OCI-LY1 (cell line): ENCODE measurements around the gene ASCC2.
A peak's percentile ranks its signal among the peaks of the same experiment; 100 is the strongest.

Experiments
- H2AFZ ChIP-seq: fragments of 200-600 bp; sonication (generic), shearing (Covaris generic); 2 replicates; pipeline ENCODE4 v1.6.0; 2014; ENCODE audit warnings: antibody characterized with exemption, mild to moderate bottlenecking, low read length
- H3F3A ChIP-seq: fragments of 200-600 bp; sonication (generic), shearing (Covaris generic); 2 replicates; pipeline ENCODE4 v1.6.0; 2014; ENCODE audit warnings: mild to moderate bottlenecking, antibody characterized with exemption, low read length, moderate library complexity; ENCODE audit not compliant: insufficient read depth
- H3K27ac ChIP-seq: fragments of 200-600 bp; sonication (generic); 2 replicates; pipeline ENCODE4 v1.5.1; 2014; ENCODE audit warnings: low read length, mixed run types, mild to moderate bottlenecking, low read depth; ENCODE audit not compliant: poor library complexity, severe bottlenecking
- H3K27me3 ChIP-seq: fragments of 200-600 bp; sonication (generic); 2 replicates; pipeline ENCODE4 v1.6.0; 2014; ENCODE audit warnings: antibody characterized with exemption, mild to moderate bottlenecking, low read length, moderate library complexity; ENCODE audit not compliant: insufficient read depth
- H3K36me3 ChIP-seq: fragments of 200-600 bp; sonication (generic); 2 replicates; pipeline ENCODE4 v1.6.1; 2014; ENCODE audit warnings: mild to moderate bottlenecking, antibody characterized with exemption, low read length, moderate library complexity, mixed read lengths; ENCODE audit not compliant: insufficient read depth
- H3K4me1 ChIP-seq: fragments of 200-600 bp; sonication (generic); 2 replicates; pipeline ENCODE4 v1.5.1; 2014; ENCODE audit warnings: mild to moderate bottlenecking, low read length, moderate library complexity; ENCODE audit not compliant: insufficient read depth, severe bottlenecking
- H3K4me2 ChIP-seq: fragments of 200-600 bp; sonication (generic), shearing (Covaris generic); 2 replicates; pipeline ENCODE4 v1.6.1; 2014; ENCODE audit warnings: low read length
- H3K4me3 ChIP-seq: fragments of 200-600 bp; sonication (generic); 2 replicates; pipeline ENCODE4 v1.5.1; 2014; ENCODE audit warnings: low read length, low read depth, mild to moderate bottlenecking, mixed read lengths; ENCODE audit not compliant: poor library complexity, severe bottlenecking
- H3K79me2 ChIP-seq: fragments of 200-600 bp; shearing (Covaris generic); 2 replicates; pipeline ENCODE4 v1.6.1; 2016; ENCODE audit warnings: mixed run types, low read length, mixed read lengths; ENCODE audit not compliant: insufficient read depth
- H3K9ac ChIP-seq: fragments of 200-600 bp; sonication (generic), shearing (Covaris generic); 2 replicates; pipeline ENCODE4 v1.6.1; 2014; ENCODE audit warnings: mild to moderate bottlenecking, low read length, mixed read lengths
- H3K9me2 ChIP-seq: fragments of 200-600 bp; sonication (generic), shearing (Covaris generic); 2 replicates; pipeline ENCODE4 v1.6.1; 2014; ENCODE audit warnings: low read depth, mild to moderate bottlenecking, low read length, mixed read lengths
- H3K9me3 ChIP-seq: fragments of 200-600 bp; shearing (Covaris generic); 2 replicates; pipeline ENCODE4 v1.6.1; 2014; ENCODE audit warnings: low read length, mixed read lengths
- H4K20me1 ChIP-seq: fragments of 200-600 bp; sonication (generic), shearing (Covaris generic); 2 replicates; pipeline ENCODE4 v1.6.0; 2016; ENCODE audit warnings: mild to moderate bottlenecking, low read length; ENCODE audit not compliant: insufficient read depth
- CTCF ChIP-seq: fragments of 200-600 bp; sonication (generic), shearing (Covaris generic); IDR thresholded peaks from 2 replicates; pipeline ENCODE4 v1.5.1; 2017; ENCODE audit warnings: mild to moderate bottlenecking, antibody characterized with exemption, low read length, moderate library complexity, mixed read lengths
- EZH2 ChIP-seq: fragments of 200-600 bp; sonication (generic), shearing (Covaris generic); IDR thresholded peaks from 2 replicates; pipeline ENCODE4 v1.8.0; 2017; ENCODE audit warnings: borderline replicate concordance, mixed run types, mild to moderate bottlenecking, antibody characterized with exemption, low read length, moderate library complexity, mixed read lengths

The ASCC2 gene

GRCh38 chr22:29885610-29886009 lies 47.5 kb upstream of the ASCC2 start:
- Histone ChIP-seq H3K9ac (no peak overlapping the region), H3K9me2 (no peaks in the 10 kb centered on the region), H3K4me3 (no peak overlapping the region), H3K36me3 (no peaks in the 10 kb centered on the region), H3K27me3 (no peaks in the 10 kb centered on the region), H3F3A (no peaks in the 10 kb centered on the region), H3K4me1 (peaks cover 6% of the 10 kb centered on the region), H3K27ac (no peak overlapping the region), H3K79me2 (peaks cover 32% of the 10 kb centered on the region), H2AFZ (no peak overlapping the region), H3K4me2 (no peak overlapping the region), H4K20me1 (no peaks in the 10 kb centered on the region), H3K9me3 (no peaks in the 10 kb centered on the region)
- TF ChIP-seq CTCF (no peak), EZH2 (no peak)

DNA sequence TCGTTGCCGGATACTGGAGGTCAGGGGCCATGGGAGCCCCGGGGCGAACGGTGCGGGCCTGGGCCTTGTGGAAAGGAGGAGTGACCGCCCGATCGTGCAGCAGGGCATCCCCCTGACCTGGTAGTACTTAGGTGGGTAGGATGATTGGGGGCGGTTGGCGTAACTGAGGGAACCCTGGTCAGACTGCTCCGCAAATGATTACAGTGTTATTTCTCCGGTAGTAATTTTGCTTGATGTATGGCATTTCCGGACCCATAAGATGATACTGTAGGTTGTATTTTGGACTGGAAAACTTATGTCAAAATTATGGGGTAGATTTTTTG lies 45.7 kb upstream of the ASCC2 start:
- H3K4me2 ChIP-seq = peak overlapping the region; percentile 83
- H3K27me3 ChIP-seq = no peaks in the 10 kb centered on the region
- H3F3A ChIP-seq = no peaks in the 10 kb centered on the region
- peaks cover 29% of the 10 kb centered on the region for H3K79me2 ChIP-seq
- no peaks in the 10 kb centered on the region for H4K20me1 ChIP-seq
- peak overlapping the region; percentile 94 for H3K4me3 ChIP-seq
- H3K9me3 ChIP-seq = 0 out of 2 replicates have a peak, but pooled peaks cover 2% of the 10 kb centered on the region
- H3K4me1 ChIP-seq = peaks cover 6% of the 10 kb centered on the region
- H3K9me2 ChIP-seq = no peaks in the 10 kb centered on the region
- no peak overlapping the region for H3K27ac ChIP-seq
- H3K36me3 ChIP-seq = no peaks in the 10 kb centered on the region
- TF ChIP-seq EZH2 (no peak), CTCF (no peak)
- no peak overlapping the region for H2AFZ ChIP-seq
- H3K9ac ChIP-seq = peak overlapping the region; percentile 75

GRCh38 chr22:29883045-29883774 lies 45.1 kb upstream of the ASCC2 start, which contains the start of gene MTMR3:
Gene MTMR3, plus strand, starts transcription at chr22:29883174. Its CDS starts 87,886 bp downstream, at chr22:29971060.
- Histone ChIP-seq H3K36me3 (no peaks in the 10 kb centered on the region), H4K20me1 (no peaks in the 10 kb centered on the region), H2AFZ (no peak within 1 kb of the TSS), H3K4me2 (peak within 1 kb of the TSS; percentile 83), H3K9me3 (0 out of 2 replicates have a peak, but pooled peaks cover 2% of the 10 kb centered on the region), H3K27ac (no peak within 1 kb of the TSS), H3K9me2 (no peaks in the 10 kb centered on the region), H3K4me3 (peak within 1 kb of the TSS; percentile 94), H3K9ac (peak within 1 kb of the TSS; percentile 75), H3K27me3 (no peaks in the 10 kb centered on the region), H3K4me1 (peaks cover 6% of the 10 kb centered on the region), H3F3A (no peaks in the 10 kb centered on the region), H3K79me2 (peaks cover 24% of the 10 kb centered on the region)
- TF ChIP-seq CTCF (peak; percentile 41), EZH2 (no peak)
